Heart right ventricle (tissue), 16 donors: ENCODE measurements around the gene KANSL1. TPM values are rescaled to one million over a fixed set of nuclear protein-coding genes. Genes with fewer than 3 reads are reported as not detected.
A peak's percentile ranks its signal among the peaks of the same experiment; 100 is the strongest.
"Not testable (repeated sequence)": the region's sequence is repeated elsewhere in the genome, so short reads cannot be mapped to it uniquely, and the experiment has no call there.

Experiments
- ATAC-seq, 8 donors: fragments of 200-7000 bp; cut with Tn5 transposase; one replicate each; pipeline ENCODE4 v1.9.1; 2020; ENCODE audit warnings: mild to moderate bottlenecking in 8 of 8, moderate library complexity in 8 of 8, moderate number of reproducible peaks in 1 of 8
- DNase-seq, 2 donors: peaks; one replicate each; pipeline ENCODE4 v3.0.0-alpha.2; 2020
- H3K27ac ChIP-seq, 10 donors: fragments of 200-600 bp; sonication (generic) in 2 of 10; one replicate each; pipeline versions ENCODE4 v1.5.0 to v1.8.0; 2020 to 2022; ENCODE audit warnings: mild to moderate bottlenecking in 3 of 10
- H3K27me3 ChIP-seq, 7 donors: fragments of 200-600 bp; one replicate each; pipeline ENCODE4 v1.8.0; 2021 to 2022; ENCODE audit warnings: mild to moderate bottlenecking in 2 of 7
- H3K36me3 ChIP-seq, 9 donors: fragments of 200-600 bp; sonication (generic) in 1 of 9; one replicate each; pipeline versions ENCODE4 v1.5.0 to v1.8.0; 2020 to 2022; ENCODE audit warnings: mild to moderate bottlenecking in 2 of 9
- H3K4me1 ChIP-seq, 9 donors: fragments of 200-600 bp; sonication (generic) in 1 of 9; one replicate each; pipeline versions ENCODE4 v1.5.0 to v1.8.0; 2020 to 2022; ENCODE audit warnings: mild to moderate bottlenecking in 4 of 9
- H3K4me3 ChIP-seq, 10 donors: fragments of 200-600 bp; sonication (generic) in 2 of 10; one replicate each; pipeline versions ENCODE4 v1.5.0 to v1.8.0; 2020 to 2022; ENCODE audit warnings: mild to moderate bottlenecking in 7 of 10, moderate library complexity in 2 of 10
- H3K9me3 ChIP-seq, 11 donors: fragments of 200-600 bp in 10 of 11; sonication (generic) in 2 of 11; one replicate each; pipeline versions ENCODE4 v1.5.0 to v1.8.0; 2013 to 2022; ENCODE audit warnings: mild to moderate bottlenecking in 2 of 11, control low read depth in 1 of 11, moderate library complexity in 1 of 11
- WGBS, 2 donors: extraction: QIAGEN DNeasy Blood & Tissue Kit; methylation state at CpG; one replicate each; pipeline ENCODE4 v1.1.7; 2013; ENCODE audit warnings: inconsistent platforms in 1 of 2; 5-methylcytosine and 5-hydroxymethylcytosine counted together
- intact Hi-C, 10 donors: fragments of 100-400 bp; cut with DNase I; formaldehyde crosslinking; loops; one replicate each; pipeline versions ENCODE4 v1.11.1 to v1.14.2; 2022
- long read RNA-seq, 3 donors: library from polyadenylated mRNA; unstranded; transcript quantifications; one replicate each; pipeline ENCODE4 v2.0.0, GENCODE V29; 2020 to 2021
- polyA plus RNA-seq, 2 donors: library from polyadenylated mRNA; stranded (reverse); fragments of 200-250 nt; gene quantifications; one replicate each; pipeline ENCODE4 v1.2.3, GENCODE V29; 2013
- total RNA-seq, 10 donors: library from RNA; stranded (reverse); fragmentation: NEBNext Ultra II Directional in 3 of 10; extraction: Animal tissue kit (Norgen Biotek cat#: 25700) in 3 of 10; gene quantifications; one replicate each; pipeline versions ENCODE4 v1.2.1 to v1.2.4, GENCODE V29; 2021 to 2023
- TF ChIP-seq, protein P1 (sequence below), 9 donors: fragments of 200-600 bp; sonication (generic) in 2 of 9; IDR thresholded peaks; one replicate each; pipeline versions ENCODE4 v1.5.0 to v1.8.0; 2021 to 2022; ENCODE audit warnings: antibody characterized with exemption in 9 of 9, mild to moderate bottlenecking in 5 of 9, moderate library complexity in 1 of 9
- donor health status: Arrhythmogenic right ventricular cardiomyopathy.
- donor health status: ischemic (EF 13 %, LVEDD 7.1; RV severe dilation, severe dysfunction).
- donor health status: healthy with polysubstance abuse.
- donor health status: DM: no; HTN: yes; CAD: no.
- donor health status: DM: no; HTN: no; CAD: no.
- donor health status: ischemic (EF 25% LVEDD 6.9; RV normal size, moderate dysfunction).
- donor health status: ischemic (EF 25% LVEDD 5.7; RV mildly dilated, moderate dysfunction).
- donor health status: healthy.
- donor health status: DM: yes; HTN: yes; CAD: no.
- donor health status: Ischemic cardiomyopathy.
- donor health status: ischemic (EF 35%, LVEDD 5.7; RV mildly dilated, moderate dysfunction).
- donor health status: nonischemic (EF 11% LVEDD 7.7; RV severe dilation, severe dysfunction).
- donor health status: DM: yes; HTN: yes; CAD: no.
- donor health status: PGD.
- donor health status: ischemic (EF 29% LVEDD 5.4; RV normal size, mild dysfunction).
- donor health status: nonischemic (EF 23%, LVEDD 6.1; RV moderate dilation, normal function).

KANSL1 gene
- total RNA-seq, result 10 to 100 TPM; 32.5 to 52.5 (median 42.5) TPM
- polyA plus RNA-seq, result 10 to 100 TPM in 1 of 2 donors, 1 to 10 TPM in 1; 8.2 to 22.8 TPM
- long read RNA-seq, donor 1, partial matches to known transcripts, result 2 of 6 reads
- long read RNA-seq, donor 1, other reads (novel, unspliced or antisense), result 4 of 6 reads
- long read RNA-seq, donor 2, partial matches to known transcripts, result 5 of 9 reads
- long read RNA-seq, donor 2, other reads (novel, unspliced or antisense), result 3 of 9 reads
- long read RNA-seq, donor 3, full-length matches to known transcripts, result 2 of 30 reads
- long read RNA-seq, donor 3, partial matches to known transcripts, result 11 of 30 reads
- long read RNA-seq, donor 3, other reads (novel, unspliced or antisense), result 17 of 30 reads

- H3K36me3 ChIP-seq, result peaks cover 0 to 7% (median 0%) of the 10 kb centered on the region in 9 donors
- TF ChIP-seq, protein P1, sequence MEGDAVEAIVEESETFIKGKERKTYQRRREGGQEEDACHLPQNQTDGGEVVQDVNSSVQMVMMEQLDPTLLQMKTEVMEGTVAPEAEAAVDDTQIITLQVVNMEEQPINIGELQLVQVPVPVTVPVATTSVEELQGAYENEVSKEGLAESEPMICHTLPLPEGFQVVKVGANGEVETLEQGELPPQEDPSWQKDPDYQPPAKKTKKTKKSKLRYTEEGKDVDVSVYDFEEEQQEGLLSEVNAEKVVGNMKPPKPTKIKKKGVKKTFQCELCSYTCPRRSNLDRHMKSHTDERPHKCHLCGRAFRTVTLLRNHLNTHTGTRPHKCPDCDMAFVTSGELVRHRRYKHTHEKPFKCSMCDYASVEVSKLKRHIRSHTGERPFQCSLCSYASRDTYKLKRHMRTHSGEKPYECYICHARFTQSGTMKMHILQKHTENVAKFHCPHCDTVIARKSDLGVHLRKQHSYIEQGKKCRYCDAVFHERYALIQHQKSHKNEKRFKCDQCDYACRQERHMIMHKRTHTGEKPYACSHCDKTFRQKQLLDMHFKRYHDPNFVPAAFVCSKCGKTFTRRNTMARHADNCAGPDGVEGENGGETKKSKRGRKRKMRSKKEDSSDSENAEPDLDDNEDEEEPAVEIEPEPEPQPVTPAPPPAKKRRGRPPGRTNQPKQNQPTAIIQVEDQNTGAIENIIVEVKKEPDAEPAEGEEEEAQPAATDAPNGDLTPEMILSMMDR (IDR thresholded peaks at IDR 0.05), result peak in 7 of 9 donors; percentile 28 to 88 (median 55)
- peak; percentile 88 to 92 for DNase-seq
- H3K4me3 ChIP-seq, result peak within 1 kb of the TSS; percentile 69 to 96 (median 86)
- 1% methylated on average over 45 to 72 of the region's 72 CpGs for WGBS, 2 donors
- intact Hi-C loops, result loop anchor here in 8 of 10 donors (1.0 to 5.0 kb wide), 8 partner anchors 36 to 191 kb away; no protein-coding TSS in a partner anchor
- H3K4me1 ChIP-seq, result peaks cover 17 to 62% (median 48%) of the 10 kb centered on the region in 9 donors
- H3K9me3 ChIP-seq, result no peaks in the 10 kb centered on the region
- H3K27ac ChIP-seq, result peak within 1 kb of the TSS; percentile 98 to 100 (median 100)
- ATAC-seq, result peak; percentile 68 to 86 (median 78)
- H3K27me3 ChIP-seq, result no peaks in the 10 kb centered on the region
These were observed at the start of gene KANSL1 for GRCh38 chr17:46193151-46193625. KANSL1 (minus strand) TSS chr17:46193429; CDS start chr17:46172143, 21,286 bp downstream.

GRCh38 chr17:46231359-46231758 is 38.1 kb upstream of the KANSL1 start:
- H3K4me1 ChIP-seq, DNase-seq, H3K27me3 ChIP-seq, H3K4me3 ChIP-seq, ATAC-seq, intact Hi-C loops, H3K9me3 ChIP-seq, H3K36me3 ChIP-seq, H3K27ac ChIP-seq: not testable (repeated sequence)
- WGBS, 2 donors, result 78 to 84% methylated on average over 6 to 7 of the region's 8 CpGs

- H3K36me3 ChIP-seq, intact Hi-C loops, H3K9me3 ChIP-seq, H3K4me1 ChIP-seq, H3K27me3 ChIP-seq: not testable (repeated sequence)
- WGBS, 2 donors, result 0 to 1% methylated on average over 16 to 20 of the region's 22 CpGs
- ATAC-seq (peak; percentile 99 to 100 (median 100)), DNase-seq (peak; percentile 91 to 99)
- H3K4me3 ChIP-seq, result peak overlapping the region; percentile 55 to 96 (median 60)
- peak overlapping the region in 5 of 10 donors; percentile 7 to 70 (median 52) for H3K27ac ChIP-seq
- TF ChIP-seq, protein P1 (IDR thresholded peaks at IDR 0.05), result peak in 1 of 9 donors; percentile 7
These were observed 32.1 kb upstream of the KANSL1 start for GRCh38 chr17:46225274-46225794.

GRCh38 chr17:46224864-46225263 is 31.6 kb upstream of the KANSL1 start:
- H3K4me3 ChIP-seq, result peak overlapping the region; percentile 55 to 96 (median 60)
- H3K9me3 ChIP-seq, intact Hi-C loops, H3K4me1 ChIP-seq, H3K36me3 ChIP-seq, DNase-seq, H3K27me3 ChIP-seq: not testable (repeated sequence)
- WGBS, 2 donors, result 1 to 2% methylated on average over 23 to 51 of the region's 54 CpGs
- ATAC-seq, result peak in 6 of 8 donors; percentile 13 to 69 (median 51)
- H3K27ac ChIP-seq, result peak overlapping the region in 5 of 10 donors; percentile 7 to 70 (median 52)

DNA sequence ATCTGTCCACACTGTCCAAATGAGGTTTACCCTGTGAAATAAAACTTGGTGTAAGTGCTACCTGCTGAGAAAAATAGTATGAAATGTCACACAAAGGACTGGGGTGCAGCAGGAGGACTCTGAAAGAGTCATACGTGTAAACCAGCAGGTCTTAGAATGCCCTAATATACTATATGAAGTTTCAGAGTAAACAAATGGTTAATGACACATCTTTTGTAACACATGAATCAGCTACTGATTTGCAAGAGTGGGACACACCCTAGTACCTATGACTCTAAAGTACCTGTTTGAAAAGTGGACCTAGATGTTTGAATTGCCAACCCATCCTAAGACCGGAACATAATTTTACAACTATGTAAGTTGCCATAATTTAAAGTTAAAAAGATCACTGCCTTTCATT is 29.8 kb upstream of the KANSL1 start:
- DNase-seq, H3K27ac ChIP-seq, intact Hi-C loops, H3K9me3 ChIP-seq, H3K27me3 ChIP-seq, H3K4me1 ChIP-seq, ATAC-seq, H3K4me3 ChIP-seq: not testable (repeated sequence)
- WGBS, 2 donors, result no CpG with 5 or more reads among the region's 2 CpGs
- peaks cover 0 to 17% (median 5%) of the 10 kb centered on the region in 9 donors for H3K36me3 ChIP-seq
